ENCODE measurements around the gene DCBLD2. TPM values are rescaled to one million over a fixed set of nuclear protein-coding genes. Genes with fewer than 3 reads are reported as not detected.

The DCBLD2 gene
- total RNA-seq, 1 experiment from 2014 or later: 0.20 TPM

- in situ Hi-C loops (cut with HindIII; ENCODE audit: low sequenced_read_pairs): no loop called here
- DNase-seq (ENCODE audit: low spot score): no peak
Observed at GRCh38 chr3:98746882-98747281, 154.6 kb downstream of the DCBLD2 start.

- no peak for DNase-seq (ENCODE audit: low spot score)
- in situ Hi-C loops (cut with HindIII; ENCODE audit: low sequenced_read_pairs): no loop called here
Observed at GRCh38 chr3:98746122-98746521, 155.4 kb downstream of the DCBLD2 start.

Other genes with a start within 250 kb of the DCBLD2 start
- not detected in 2 replicates for gene ST3GAL6, start 138.4 kb downstream of the DCBLD2 start, total RNA-seq (2014; rRNA removed; shearing (Covaris generic))